ENCODE results near the gene UBXN7.
"Not testable (repeated sequence)": the region's sequence is repeated elsewhere in the genome, so short reads cannot be mapped to it uniquely, and the experiment has no call there.

UBXN7 gene

DNA sequence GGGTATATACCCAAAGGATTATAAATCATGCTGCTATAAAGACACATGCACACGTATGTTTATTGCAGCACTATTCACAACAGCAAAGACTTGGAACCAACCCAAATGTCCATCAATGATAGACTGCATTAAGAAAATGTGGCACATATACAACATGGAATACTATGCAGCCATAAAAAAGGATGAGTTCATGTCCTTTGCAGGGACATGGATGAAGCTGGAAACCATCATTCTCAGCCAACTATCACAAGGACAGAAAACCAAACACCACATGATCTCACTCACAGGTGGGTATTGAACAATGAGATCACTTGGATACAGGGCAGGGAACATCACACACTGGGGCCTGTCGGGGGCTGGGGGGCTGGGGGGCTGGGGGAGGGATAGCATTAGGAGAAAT is 44.3 kb downstream of the UBXN7 start:
- peaks cover 16 to 27% of the 10 kb centered on the region in 2 donors for H3K36me3 ChIP-seq (ENCODE audit: control insufficient read depth in 1 of 2, insufficient read depth in 2 of 2, low read length in 2 of 2)
- H3K27me3 ChIP-seq (ENCODE audit: low read depth, low read length); H3K4me1 ChIP-seq (ENCODE audit: control insufficient read depth in 1 of 2, insufficient read depth in 2 of 2, low read length in 2 of 2); H3K27ac ChIP-seq (ENCODE audit: low read length); H3K9me3 ChIP-seq (ENCODE audit: control insufficient read depth in 1 of 2, low read length in 2 of 2); H3K4me3 ChIP-seq (ENCODE audit: low read depth in 1 of 2, low read length in 2 of 2): not testable (repeated sequence)

GRCh38 chr3:196386797-196387196 is 45.4 kb downstream of the UBXN7 start:
- H3K27me3 ChIP-seq (ENCODE audit: low read depth, low read length); H3K4me1 ChIP-seq (ENCODE audit: control insufficient read depth in 1 of 2, insufficient read depth in 2 of 2, low read length in 2 of 2); H3K9me3 ChIP-seq (ENCODE audit: control insufficient read depth in 1 of 2, low read length in 2 of 2); H3K4me3 ChIP-seq (ENCODE audit: low read depth in 1 of 2, low read length in 2 of 2); H3K27ac ChIP-seq (ENCODE audit: low read length): not testable (repeated sequence)
- peaks cover 13 to 27% of the 10 kb centered on the region in 2 donors for H3K36me3 ChIP-seq (ENCODE audit: control insufficient read depth in 1 of 2, insufficient read depth in 2 of 2, low read length in 2 of 2)

DNA sequence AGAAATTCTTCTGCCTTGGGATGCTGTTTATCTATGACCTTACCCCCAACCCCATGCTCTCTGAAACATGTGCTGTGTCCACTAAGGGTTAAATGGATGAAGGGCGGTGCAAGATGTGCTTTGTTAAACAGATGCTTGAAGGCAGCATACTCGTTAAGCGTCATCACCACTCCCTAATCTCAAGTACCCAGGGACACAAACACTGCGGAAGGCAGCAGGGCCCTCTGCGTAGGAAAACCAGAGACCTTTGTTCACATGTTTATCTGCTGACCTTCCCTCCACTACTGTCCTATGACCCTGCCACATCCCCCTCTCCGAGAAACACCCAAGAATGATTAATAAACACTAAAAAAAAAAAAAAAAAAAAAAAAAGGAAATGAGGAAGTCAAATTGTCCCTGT is 46.2 kb downstream of the UBXN7 start:
- not testable (repeated sequence) for H3K9me3 ChIP-seq (ENCODE audit: control insufficient read depth in 1 of 2, low read length in 2 of 2); H3K4me3 ChIP-seq (ENCODE audit: low read depth in 1 of 2, low read length in 2 of 2); H3K27me3 ChIP-seq (ENCODE audit: low read depth, low read length); H3K27ac ChIP-seq (ENCODE audit: low read length); H3K4me1 ChIP-seq (ENCODE audit: control insufficient read depth in 1 of 2, insufficient read depth in 2 of 2, low read length in 2 of 2)
- peaks cover 10 to 19% of the 10 kb centered on the region in 2 donors for H3K36me3 ChIP-seq (ENCODE audit: control insufficient read depth in 1 of 2, insufficient read depth in 2 of 2, low read length in 2 of 2)

DNA sequence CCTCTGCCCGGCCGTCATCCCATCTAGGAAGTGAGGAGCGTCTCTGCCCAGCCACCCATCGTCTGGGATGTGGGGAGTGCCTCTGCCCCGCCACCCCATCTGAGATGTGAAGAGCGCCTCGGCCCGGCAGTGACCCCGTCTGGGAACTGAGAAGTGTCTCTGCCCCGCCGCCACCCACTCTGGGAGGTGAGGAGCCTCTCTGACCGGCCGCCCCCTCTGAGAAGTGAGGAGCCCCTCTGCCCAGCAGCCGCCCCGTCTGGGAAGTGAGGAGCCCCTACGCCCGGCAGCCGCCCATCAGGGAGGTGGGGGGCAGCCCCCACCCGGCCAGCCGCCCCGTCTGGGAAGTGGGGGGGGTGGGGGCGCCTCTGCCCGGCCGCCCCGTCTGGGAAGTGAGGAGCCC is 46.8 kb downstream of the UBXN7 start:
- not testable (repeated sequence) for H3K27ac ChIP-seq (ENCODE audit: low read length); H3K4me1 ChIP-seq (ENCODE audit: control insufficient read depth in 1 of 2, insufficient read depth in 2 of 2, low read length in 2 of 2); H3K9me3 ChIP-seq (ENCODE audit: control insufficient read depth in 1 of 2, low read length in 2 of 2); H3K27me3 ChIP-seq (ENCODE audit: low read depth, low read length); H3K4me3 ChIP-seq (ENCODE audit: low read depth in 1 of 2, low read length in 2 of 2)
- H3K36me3 ChIP-seq (ENCODE audit: control insufficient read depth in 1 of 2, insufficient read depth in 2 of 2, low read length in 2 of 2), result peaks cover 10 to 14% of the 10 kb centered on the region in 2 donors

GRCh38 chr3:196378146-196378841 is 53.9 kb downstream of the UBXN7 start:
- H3K36me3 ChIP-seq (ENCODE audit: control insufficient read depth in 1 of 2, insufficient read depth in 2 of 2, low read length in 2 of 2), result peaks cover 0 to 14% of the 10 kb centered on the region in 2 donors

GRCh38 chr3:196377321-196377720 is 54.9 kb downstream of the UBXN7 start:
- Histone ChIP-seq H3K9me3 (ENCODE audit: control insufficient read depth in 1 of 2, low read length in 2 of 2) (no peaks in the 10 kb centered on the region), H3K36me3 (ENCODE audit: control insufficient read depth in 1 of 2, insufficient read depth in 2 of 2, low read length in 2 of 2) (peaks cover 0 to 14% of the 10 kb centered on the region in 2 donors), H3K4me3 (ENCODE audit: low read depth in 1 of 2, low read length in 2 of 2) (no peak overlapping the region), H3K27ac (ENCODE audit: low read length) (no peak overlapping the region), H3K27me3 (ENCODE audit: low read depth, low read length) (no peaks in the 10 kb centered on the region), H3K4me1 (ENCODE audit: control insufficient read depth in 1 of 2, insufficient read depth in 2 of 2, low read length in 2 of 2) (no peaks in the 10 kb centered on the region)

More at GRCh38 chr3:196378146-196378841, 53.9 kb downstream of the UBXN7 start:
- Histone ChIP-seq H3K4me1 (ENCODE audit: control insufficient read depth in 1 of 2, insufficient read depth in 2 of 2, low read length in 2 of 2) (no peaks in the 10 kb centered on the region), H3K27ac (ENCODE audit: low read length) (no peak overlapping the region), H3K27me3 (ENCODE audit: low read depth, low read length) (no peaks in the 10 kb centered on the region), H3K9me3 (ENCODE audit: control insufficient read depth in 1 of 2, low read length in 2 of 2) (no peaks in the 10 kb centered on the region), H3K4me3 (ENCODE audit: low read depth in 1 of 2, low read length in 2 of 2) (no peak overlapping the region)

DNA sequence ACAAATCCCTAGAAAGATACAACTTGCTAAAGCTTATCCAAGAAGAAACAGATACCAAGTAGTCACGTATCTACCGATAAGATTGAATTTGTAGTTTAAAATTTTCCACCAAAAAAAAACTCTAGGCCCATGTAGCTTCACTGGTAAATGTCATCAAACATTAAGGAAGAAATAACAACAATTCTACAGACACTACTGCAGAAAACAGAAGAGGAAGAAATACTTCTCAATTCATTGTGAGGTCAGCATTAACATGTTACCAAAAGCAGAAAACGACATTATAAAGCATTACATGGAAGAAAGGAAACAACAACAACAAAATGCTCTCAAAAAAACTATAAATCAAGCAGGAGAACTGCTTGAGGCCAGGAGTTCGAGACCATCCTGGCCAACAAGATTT is 66.5 kb downstream of the UBXN7 start:
- H3K27ac ChIP-seq (ENCODE audit: low read length), result no peak overlapping the region
- H3K36me3 ChIP-seq (ENCODE audit: control insufficient read depth in 1 of 2, insufficient read depth in 2 of 2, low read length in 2 of 2), result peaks cover 23 to 28% of the 10 kb centered on the region in 2 donors
- H3K9me3 ChIP-seq (ENCODE audit: control insufficient read depth in 1 of 2, low read length in 2 of 2), result no peaks in the 10 kb centered on the region

DNA sequence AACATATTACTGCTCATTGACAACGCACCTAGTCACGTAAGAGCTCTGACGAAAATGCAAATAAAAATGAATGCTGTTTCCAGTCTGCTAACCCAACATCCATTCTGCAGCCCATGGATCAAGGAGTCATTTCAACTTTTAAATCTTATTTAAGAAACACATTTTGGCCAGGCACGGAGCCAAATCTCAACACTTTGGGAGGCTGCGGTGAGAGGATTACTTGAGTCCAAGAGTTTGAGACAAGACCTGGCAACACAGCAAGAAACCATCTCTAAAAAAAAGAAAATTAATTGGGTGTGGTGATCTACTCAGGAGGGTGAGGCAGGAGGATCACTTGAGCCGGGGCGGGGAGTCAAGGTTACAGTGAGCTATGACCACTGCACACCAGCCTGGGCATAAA is 71.6 kb downstream of the UBXN7 start:
- Histone ChIP-seq H3K36me3 (ENCODE audit: control insufficient read depth in 1 of 2, insufficient read depth in 2 of 2, low read length in 2 of 2) (peaks cover 37 to 45% of the 10 kb centered on the region in 2 donors), H3K4me3 (ENCODE audit: low read depth in 1 of 2, low read length in 2 of 2) (no peak overlapping the region), H3K27ac (ENCODE audit: low read length) (no peak overlapping the region), H3K4me1 (ENCODE audit: control insufficient read depth in 1 of 2, insufficient read depth in 2 of 2, low read length in 2 of 2) (no peaks in the 10 kb centered on the region), H3K9me3 (ENCODE audit: control insufficient read depth in 1 of 2, low read length in 2 of 2) (no peaks in the 10 kb centered on the region), H3K27me3 (ENCODE audit: low read depth, low read length) (no peaks in the 10 kb centered on the region)

More for the DNA sequence above, 66.5 kb downstream of the UBXN7 start:
- Histone ChIP-seq H3K4me1 (ENCODE audit: control insufficient read depth in 1 of 2, insufficient read depth in 2 of 2, low read length in 2 of 2) (no peaks in the 10 kb centered on the region), H3K4me3 (ENCODE audit: low read depth in 1 of 2, low read length in 2 of 2) (no peak overlapping the region), H3K27me3 (ENCODE audit: low read depth, low read length) (no peaks in the 10 kb centered on the region)

DNA sequence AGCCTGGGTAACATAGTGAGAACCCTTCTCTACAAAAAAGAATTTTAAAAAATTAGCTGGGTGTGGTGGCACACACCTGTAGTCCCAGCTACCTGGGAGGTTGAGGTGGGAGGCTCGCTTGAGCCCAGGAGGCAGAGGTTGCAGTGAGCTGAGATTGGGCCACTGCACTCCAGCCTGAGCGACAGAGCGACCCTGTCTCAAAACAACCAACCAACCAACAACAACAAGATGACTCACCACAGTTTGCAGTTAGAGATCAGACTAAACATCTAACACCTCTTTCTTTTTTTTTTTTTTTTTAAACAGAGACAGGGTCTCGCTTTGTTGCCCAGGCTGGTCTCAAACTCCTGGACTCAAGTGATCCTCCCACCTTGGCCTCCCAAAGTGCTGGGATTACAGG is 73.7 kb downstream of the UBXN7 start:
- not testable (repeated sequence) for H3K4me3 ChIP-seq (ENCODE audit: low read depth in 1 of 2, low read length in 2 of 2); H3K9me3 ChIP-seq (ENCODE audit: control insufficient read depth in 1 of 2, low read length in 2 of 2); H3K27ac ChIP-seq (ENCODE audit: low read length); H3K4me1 ChIP-seq (ENCODE audit: control insufficient read depth in 1 of 2, insufficient read depth in 2 of 2, low read length in 2 of 2); H3K27me3 ChIP-seq (ENCODE audit: low read depth, low read length)
- H3K36me3 ChIP-seq (ENCODE audit: control insufficient read depth in 1 of 2, insufficient read depth in 2 of 2, low read length in 2 of 2), result peaks cover 44 to 62% of the 10 kb centered on the region in 2 donors

GRCh38 chr3:196357905-196358304 is 74.3 kb downstream of the UBXN7 start:
- H3K4me1 ChIP-seq (ENCODE audit: control insufficient read depth in 1 of 2, insufficient read depth in 2 of 2, low read length in 2 of 2), result no peaks in the 10 kb centered on the region
- H3K27ac ChIP-seq (ENCODE audit: low read length), result no peak overlapping the region
- H3K4me3 ChIP-seq (ENCODE audit: low read depth in 1 of 2, low read length in 2 of 2), result no peak overlapping the region
- peaks cover 46 to 63% of the 10 kb centered on the region in 2 donors for H3K36me3 ChIP-seq (ENCODE audit: control insufficient read depth in 1 of 2, insufficient read depth in 2 of 2, low read length in 2 of 2)
- H3K9me3 ChIP-seq (ENCODE audit: control insufficient read depth in 1 of 2, low read length in 2 of 2), result no peaks in the 10 kb centered on the region
- no peaks in the 10 kb centered on the region for H3K27me3 ChIP-seq (ENCODE audit: low read depth, low read length)

- peaks cover 37 to 55% of the 10 kb centered on the region in 2 donors for H3K36me3 ChIP-seq (ENCODE audit: control insufficient read depth in 1 of 2, insufficient read depth in 2 of 2, low read length in 2 of 2)
- H3K9me3 ChIP-seq (ENCODE audit: control insufficient read depth in 1 of 2, low read length in 2 of 2), result no peaks in the 10 kb centered on the region
- H3K4me3 ChIP-seq (ENCODE audit: low read depth in 1 of 2, low read length in 2 of 2), result no peak overlapping the region
- no peaks in the 10 kb centered on the region for H3K4me1 ChIP-seq (ENCODE audit: control insufficient read depth in 1 of 2, insufficient read depth in 2 of 2, low read length in 2 of 2)
- no peak overlapping the region for H3K27ac ChIP-seq (ENCODE audit: low read length)
- no peaks in the 10 kb centered on the region for H3K27me3 ChIP-seq (ENCODE audit: low read depth, low read length)
These were observed 75.7 kb downstream of the UBXN7 start for GRCh38 chr3:196356556-196356955.

GRCh38 chr3:196355668-196356067 is 76.6 kb downstream of the UBXN7 start:
- Histone ChIP-seq H3K4me1 (ENCODE audit: control insufficient read depth in 1 of 2, insufficient read depth in 2 of 2, low read length in 2 of 2) (no peaks in the 10 kb centered on the region), H3K9me3 (ENCODE audit: control insufficient read depth in 1 of 2, low read length in 2 of 2) (no peaks in the 10 kb centered on the region), H3K4me3 (ENCODE audit: low read depth in 1 of 2, low read length in 2 of 2) (no peak overlapping the region), H3K27me3 (ENCODE audit: low read depth, low read length) (no peaks in the 10 kb centered on the region), H3K36me3 (ENCODE audit: control insufficient read depth in 1 of 2, insufficient read depth in 2 of 2, low read length in 2 of 2) (peaks cover 30 to 54% of the 10 kb centered on the region in 2 donors), H3K27ac (ENCODE audit: low read length) (no peak overlapping the region)
